Cardiac atrium fibroblast (primary cell): ENCODE data around the gene KRTAP10-3. TPM values are rescaled to one million over a fixed set of nuclear protein-coding genes. Genes with fewer than 3 reads are reported as not detected.

ENCODE experiments used
- total RNA-seq: library from RNA; depleted of rRNA; stranded (reverse); fragments of >200 nt; gene quantifications from 2 replicates; pipeline ENCODE4 v1.2.3, GENCODE V29; 2015

KRTAP10-3 gene, protein sequence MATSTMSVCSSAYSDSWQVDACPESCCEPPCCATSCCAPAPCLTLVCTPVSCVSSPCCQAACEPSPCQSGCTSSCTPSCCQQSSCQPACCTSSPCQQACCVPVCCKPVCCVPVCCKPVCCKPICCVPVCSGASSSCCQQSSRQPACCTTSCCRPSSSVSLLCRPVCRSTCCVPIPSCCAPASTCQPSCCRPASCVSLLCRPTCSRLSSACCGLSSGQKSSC
- total RNA-seq, result not detected in 2 replicates

DNA sequence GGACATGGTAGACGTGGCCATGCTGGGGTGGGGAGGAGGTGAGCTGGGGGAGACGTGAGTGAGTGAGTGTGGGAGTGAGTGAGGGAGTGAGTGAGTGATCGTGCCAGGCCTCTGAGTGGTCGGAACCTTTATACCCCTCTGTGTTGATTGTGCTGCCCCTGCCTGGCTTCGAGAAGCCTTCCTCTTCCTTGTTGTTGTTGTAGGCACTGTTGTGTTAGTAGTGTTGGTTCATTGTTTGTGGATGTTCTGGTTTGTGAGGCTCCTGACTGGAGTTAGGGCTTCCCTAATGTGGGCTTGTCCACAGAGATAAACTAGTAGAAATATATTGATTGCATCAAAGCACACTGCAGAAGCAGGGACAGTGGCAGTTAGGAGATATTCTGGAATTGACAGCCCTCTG lies at the start of gene KRTAP10-3:
Gene KRTAP10-3, minus strand, starts transcription at position 101 of the 400 bp plus-strand sequence. Its CDS starts 80 bp downstream, at position 21.

DNA sequence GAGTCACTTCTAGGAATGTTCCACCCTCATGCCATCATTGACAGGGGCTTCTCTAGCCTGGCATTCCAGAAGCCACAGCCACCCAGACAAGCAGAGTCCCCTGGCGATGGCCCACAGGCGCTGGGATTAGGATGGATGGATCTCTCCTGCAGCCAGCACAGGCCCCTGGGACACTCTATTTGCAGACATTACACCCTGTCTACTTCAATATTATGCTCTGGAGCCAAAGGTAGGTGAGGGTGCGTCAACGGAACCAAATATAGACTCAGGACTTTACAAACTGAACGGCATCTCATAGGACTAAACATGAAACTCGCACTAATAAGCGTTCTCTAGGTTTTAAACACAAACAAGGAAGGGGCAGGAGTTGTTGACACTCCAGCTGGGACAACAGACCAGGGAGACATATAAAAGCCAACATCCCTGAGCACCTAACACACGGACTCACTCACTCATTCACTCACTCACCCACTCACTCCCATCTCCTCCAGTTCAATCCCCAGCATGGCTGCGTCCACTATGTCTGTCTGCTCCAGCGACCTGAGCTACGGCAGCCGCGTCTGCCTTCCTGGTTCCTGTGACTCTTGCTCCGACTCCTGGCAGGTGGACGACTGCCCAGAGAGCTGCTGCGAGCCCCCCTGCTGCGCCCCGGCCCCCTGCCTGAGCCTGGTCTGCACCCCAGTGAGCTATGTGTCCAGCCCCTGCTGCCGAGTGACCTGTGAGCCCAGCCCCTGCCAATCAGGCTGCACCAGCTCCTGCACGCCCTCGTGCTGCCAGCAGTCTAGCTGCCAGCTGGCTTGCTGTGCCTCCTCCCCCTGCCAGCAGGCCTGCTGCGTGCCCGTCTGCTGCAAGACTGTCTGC lies 41.8 kb upstream of the KRTAP10-3 start, which contains the start of gene KRTAP10-7:
Gene KRTAP10-7, plus strand, starts transcription at position 480 of the 861 bp plus-strand sequence. Its CDS starts 25 bp downstream, at position 505.

DNA sequence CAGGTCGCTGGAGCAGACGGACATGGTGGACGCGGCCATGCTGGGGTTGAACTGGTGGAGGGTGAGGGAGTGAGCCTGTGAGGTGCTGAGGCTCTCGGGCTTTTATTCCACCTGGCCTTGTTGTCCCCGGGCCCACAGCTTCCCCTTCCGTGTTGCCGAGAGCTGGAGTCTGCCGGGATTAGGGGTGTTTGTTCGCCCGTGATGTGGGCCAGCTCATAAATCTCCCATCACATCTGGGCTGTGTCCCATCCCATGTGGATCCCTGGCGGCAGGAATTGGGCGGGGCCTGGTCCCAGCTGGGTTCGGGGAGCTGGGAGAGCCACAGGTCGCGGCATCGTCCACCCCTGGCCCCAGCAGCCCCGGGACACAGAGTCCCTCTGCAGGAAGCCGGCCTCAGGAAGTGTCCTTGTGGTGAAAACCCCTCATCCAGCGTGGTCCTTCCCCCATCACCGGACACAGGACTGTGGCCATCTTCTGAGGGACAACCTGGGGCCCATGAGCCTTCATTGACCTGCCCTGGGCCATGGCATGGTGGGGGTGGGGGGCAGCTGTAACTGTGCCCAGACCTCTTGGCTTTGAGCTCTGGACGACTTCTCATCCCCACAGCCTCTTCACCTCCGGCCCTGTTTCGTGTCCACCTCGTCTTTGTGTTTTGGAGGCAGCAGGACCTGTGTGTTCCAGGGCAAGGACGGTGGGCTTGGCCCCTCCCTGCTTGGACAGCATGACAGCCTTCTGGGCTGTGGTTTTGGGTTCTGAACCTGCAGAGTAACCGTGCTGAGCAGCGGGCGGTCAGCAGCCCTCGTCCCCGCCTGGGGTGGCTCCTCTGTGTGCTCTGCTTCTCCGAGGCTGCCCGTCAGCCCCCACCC lies 34.1 kb upstream of the KRTAP10-3 start, which contains the start of gene KRTAP10-6:
Gene KRTAP10-6, minus strand, starts transcription at position 60 of the 866 bp plus-strand sequence. Its CDS starts 21 bp downstream, at position 39.

DNA sequence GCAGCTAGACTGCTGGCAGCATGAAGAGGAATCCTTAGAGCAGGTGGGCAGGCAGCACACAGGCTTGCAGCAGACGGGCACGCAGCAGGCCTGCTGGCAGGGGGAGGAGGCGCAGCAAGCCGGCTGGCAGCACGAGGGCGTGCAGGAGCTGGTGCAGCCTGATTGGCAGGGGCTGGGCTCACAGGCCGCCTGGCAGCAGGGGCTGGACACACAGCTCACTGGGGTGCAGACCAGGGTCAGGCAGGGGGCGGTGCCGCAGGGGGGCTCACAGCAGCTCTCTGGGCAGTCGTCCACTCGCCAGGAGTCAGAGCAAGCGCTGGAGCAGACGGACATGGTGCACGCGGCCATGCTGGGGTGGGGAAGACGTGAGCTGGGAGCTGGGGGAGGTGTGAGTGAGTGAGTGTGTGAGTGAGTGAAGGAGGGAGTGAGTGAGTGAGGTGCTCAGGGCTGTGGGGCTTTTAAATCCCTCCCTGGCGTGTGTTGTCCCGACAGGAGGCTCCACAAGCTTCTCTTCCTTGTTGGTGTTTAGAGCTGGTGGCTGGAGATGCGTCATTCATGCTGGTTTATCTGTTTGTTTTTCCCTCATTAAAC lies 21.7 kb upstream of the KRTAP10-3 start, which contains the start of gene KRTAP10-5:
Gene KRTAP10-5, minus strand, starts transcription at position 374 of the 591 bp plus-strand sequence. Its CDS starts 26 bp downstream, at position 348.

DNA sequence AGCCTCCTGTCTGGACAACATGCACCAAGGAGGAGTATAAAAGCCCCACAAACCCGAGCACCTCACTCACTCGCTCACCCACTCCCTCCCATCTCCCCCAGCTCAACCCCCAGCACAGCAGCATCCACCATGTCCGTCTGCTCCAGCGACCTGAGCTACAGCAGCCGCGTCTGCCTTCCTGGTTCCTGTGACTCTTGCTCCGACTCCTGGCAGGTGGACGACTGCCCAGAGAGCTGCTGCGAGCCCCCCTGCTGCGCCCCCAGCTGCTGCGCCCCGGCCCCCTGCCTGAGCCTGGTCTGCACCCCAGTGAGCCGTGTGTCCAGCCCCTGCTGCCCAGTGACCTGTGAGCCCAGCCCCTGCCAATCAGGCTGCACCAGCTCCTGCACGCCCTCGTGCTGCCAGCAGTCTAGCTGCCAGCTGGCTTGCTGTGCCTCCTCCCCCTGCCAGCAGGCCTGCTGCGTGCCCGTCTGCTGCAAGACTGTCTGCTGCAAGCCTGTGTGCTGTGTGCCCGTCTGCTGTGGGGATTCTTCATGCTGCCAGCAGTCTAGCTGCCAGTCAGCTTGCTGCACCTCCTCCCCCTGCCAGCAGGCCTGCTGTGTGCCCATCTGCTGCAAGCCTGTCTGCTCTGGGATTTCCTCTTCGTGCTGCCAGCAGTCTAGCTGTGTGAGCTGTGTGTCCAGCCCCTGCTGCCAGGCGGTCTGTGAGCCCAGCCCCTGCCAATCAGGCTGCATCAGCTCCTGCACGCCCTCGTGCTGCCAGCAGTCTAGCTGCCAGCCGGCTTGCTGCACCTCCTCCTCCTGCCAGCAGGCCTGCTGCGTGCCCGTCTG lies 15.2 kb upstream of the KRTAP10-3 start, which contains the start of gene KRTAP10-4:
Gene KRTAP10-4, plus strand, starts transcription at position 100 of the 827 bp plus-strand sequence. Its CDS starts 30 bp downstream, at position 130.

DNA sequence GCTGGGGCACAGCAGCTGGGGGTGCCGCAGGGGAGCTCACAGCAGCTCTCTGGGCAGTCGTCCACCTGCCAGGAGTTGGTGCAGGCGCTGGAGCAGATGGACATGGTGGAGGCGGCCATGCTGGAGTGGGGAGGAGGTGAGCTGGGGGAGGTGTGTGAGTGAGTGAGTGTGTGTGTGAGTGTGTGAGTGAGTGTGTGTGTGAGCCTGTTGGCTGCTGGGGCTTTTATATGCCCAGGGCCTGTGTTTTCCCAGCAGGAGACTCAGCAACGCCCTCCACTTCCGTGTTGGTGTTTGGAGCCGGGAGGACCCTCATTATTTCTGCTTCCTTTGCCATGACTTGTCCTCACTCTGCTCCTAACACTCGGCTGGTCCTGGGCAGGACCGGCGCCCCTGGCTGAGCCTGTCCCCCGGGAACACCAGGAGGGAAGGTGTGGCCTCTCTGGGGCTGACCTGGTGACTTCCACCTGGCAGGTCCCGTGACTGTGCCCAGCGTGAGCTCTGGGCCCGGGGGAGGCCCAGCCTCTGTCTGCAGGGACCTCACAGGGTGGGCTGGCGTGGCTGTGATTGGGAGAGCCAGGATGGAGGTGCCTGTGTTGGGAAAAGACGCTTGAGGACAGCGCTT lies 7.1 kb downstream of the KRTAP10-3 start, which contains the start of gene KRTAP10-2:
Gene KRTAP10-2, minus strand, starts transcription at position 166 of the 622 bp plus-strand sequence. Its CDS starts 47 bp downstream, at position 119.

DNA sequence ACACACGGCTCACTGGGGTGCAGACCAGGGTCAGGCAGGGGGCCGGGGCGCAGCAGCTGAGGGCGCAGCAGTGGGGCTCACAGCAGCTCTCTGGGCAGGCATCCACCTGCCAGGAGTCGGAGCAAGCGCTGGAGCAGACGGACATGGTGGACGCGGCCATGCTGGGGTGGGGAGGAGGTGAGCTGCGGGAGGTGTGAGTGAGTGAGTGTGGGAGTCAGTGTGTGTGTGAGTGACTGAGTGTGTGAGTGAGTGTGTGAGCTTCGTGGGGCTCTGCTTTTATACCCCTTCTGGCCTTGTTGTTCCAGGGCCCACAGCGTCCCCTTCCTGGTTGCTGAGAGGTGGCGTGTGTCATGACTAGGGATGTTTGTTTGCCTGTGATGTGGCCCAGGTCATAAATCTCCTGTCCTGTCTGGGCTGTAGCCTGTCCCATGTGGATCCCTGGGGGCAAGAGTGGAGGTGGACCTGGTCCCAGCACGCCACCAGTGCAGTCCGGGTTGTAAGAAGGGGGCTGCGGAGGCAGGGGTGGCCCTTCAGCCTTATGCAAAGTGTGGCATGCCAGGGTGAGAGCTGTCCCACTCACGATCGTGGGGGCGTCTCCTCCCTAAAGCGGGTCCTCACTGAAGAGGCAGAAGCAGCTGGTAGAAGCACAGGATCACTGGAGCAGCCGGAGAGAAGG lies 18.5 kb downstream of the KRTAP10-3 start, which contains the start of gene KRTAP10-1:
Gene KRTAP10-1, minus strand, starts transcription at position 205 of the 676 bp plus-strand sequence. Its CDS starts 45 bp downstream, at position 160.

Other genes starting within 250 kb of the KRTAP10-3 start
- gene CFAP410, start 219.4 kb downstream of the KRTAP10-3 start, total RNA-seq, result 14.4 and 19.5 TPM in 2 replicates
- gene TRPM2, start 205.2 kb downstream of the KRTAP10-3 start, total RNA-seq, result not detected in 2 replicates
- 3.6 and 3.7 TPM in 2 replicates for gene LRRC3, start 103.3 kb downstream of the KRTAP10-3 start, total RNA-seq
- gene KRTAP10-1, start 18.6 kb downstream of the KRTAP10-3 start, total RNA-seq, result not detected in 2 replicates
- gene KRTAP10-2, start 7.3 kb downstream of the KRTAP10-3 start, total RNA-seq, result not detected in 2 replicates
- gene KRTAP10-4, start 14.9 kb upstream of the KRTAP10-3 start, total RNA-seq, result not detected in 2 replicates
- gene KRTAP10-5, start 21.8 kb upstream of the KRTAP10-3 start, total RNA-seq, result not detected in 2 replicates
- gene KRTAP10-6, start 33.7 kb upstream of the KRTAP10-3 start, total RNA-seq, result not detected in 2 replicates
- not detected in 2 replicates for gene KRTAP10-7, start 41.8 kb upstream of the KRTAP10-3 start, total RNA-seq
- not detected in 2 replicates for gene KRTAP10-8, start 53.3 kb upstream of the KRTAP10-3 start, total RNA-seq
- gene KRTAP10-9, start 68.3 kb upstream of the KRTAP10-3 start, total RNA-seq, result not detected in 2 replicates
- not detected in 2 replicates for gene KRTAP10-10, start 78.6 kb upstream of the KRTAP10-3 start, total RNA-seq
- not detected in 2 replicates for gene KRTAP10-11, start 87.6 kb upstream of the KRTAP10-3 start, total RNA-seq
- not detected in 2 replicates for gene KRTAP12-4, start 95.9 kb upstream of the KRTAP10-3 start, total RNA-seq
- not detected in 2 replicates for gene KRTAP12-3, start 99.1 kb upstream of the KRTAP10-3 start, total RNA-seq
- not detected in 2 replicates for gene KRTAP12-2, start 108.1 kb upstream of the KRTAP10-3 start, total RNA-seq
- not detected in 2 replicates for gene KRTAP12-1, start 123.4 kb upstream of the KRTAP10-3 start, total RNA-seq
- gene KRTAP10-12, start 138.4 kb upstream of the KRTAP10-3 start, total RNA-seq, result not detected in 2 replicates
- gene TSPEAR, start 152.8 kb upstream of the KRTAP10-3 start, total RNA-seq, result not detected in 2 replicates
- 33.4 and 43.9 TPM in 2 replicates for gene UBE2G2, start 243.0 kb upstream of the KRTAP10-3 start, total RNA-seq